Gastrocnemius medialis (tissue), 4 donors: ENCODE results near the gene ARAP3. TPM values are rescaled to one million over a fixed set of nuclear protein-coding genes. Genes with fewer than 3 reads are reported as not detected.

Experiments used
- ATAC-seq, 2 donors: fragments of 150-250 bp; one replicate each; pipeline ENCODE4 v1.9.1; 2016
- DNase-seq, 2 donors: peaks; one replicate each; pipeline ENCODE4 v3.0.0-alpha.2; 2019
- H3K27ac ChIP-seq, 4 donors: fragments of 200-600 bp; sonication (generic); 1 replicate in 1 of 4; 2 replicates in 3 of 4; pipeline ENCODE4 v1.5.1; 2016 to 2018; ENCODE audit warnings: mild to moderate bottlenecking in 2 of 4, moderate library complexity in 1 of 4
- H3K27me3 ChIP-seq, 3 donors: fragments of 200-600 bp; sonication (generic) in 2 of 3; 1 replicate in 1 of 3; 2 replicates in 2 of 3; pipeline versions ENCODE4 v1.5.1 to v1.6.0; 2016 to 2019; ENCODE audit warnings: mild to moderate bottlenecking in 1 of 3, moderate library complexity in 1 of 3
- H3K36me3 ChIP-seq, 2 donors: fragments of 200-600 bp; sonication (generic) in 1 of 2; one replicate each; pipeline ENCODE4 v1.5.1; 2017 to 2018
- H3K4me1 ChIP-seq, 2 donors: fragments of 200-600 bp; sonication (generic) in 1 of 2; one replicate each; pipeline ENCODE4 v1.5.1; 2016 to 2017; ENCODE audit warnings: mild to moderate bottlenecking in 2 of 2
- H3K4me3 ChIP-seq, 4 donors: fragments of 200-600 bp; sonication (generic) in 3 of 4; 1 replicate in 1 of 4; 2 replicates in 3 of 4; pipeline ENCODE4 v1.5.1; 2016 to 2019; ENCODE audit warnings: mild to moderate bottlenecking in 2 of 4
- H3K9me3 ChIP-seq, 3 donors: fragments of 200-600 bp; sonication (generic) in 2 of 3; 1 replicate in 1 of 3; 2 replicates in 2 of 3; pipeline ENCODE4 v1.5.1; 2016 to 2019
- CTCF ChIP-seq, 5 experiments: fragments of 450-650 bp in 3 of 5; fragments of 200-600 bp in 2 of 5; sonication (generic) in 2 of 5; IDR thresholded peaks in 4 of 5; conservative IDR thresholded peaks in 1 of 5; 1 replicate in 4 of 5; 2 replicates in 1 of 5; pipeline ENCODE4 v1.5.1; 2016 to 2019; ENCODE audit warnings: antibody characterized with exemption in 5 of 5, mild to moderate bottlenecking in 3 of 5, moderate library complexity in 3 of 5
- POLR2A ChIP-seq, 2 donors: fragments of 450-650 bp; IDR thresholded peaks; one replicate each; pipeline ENCODE4 v1.6.1; 2017; ENCODE audit warnings: antibody characterized with exemption in 2 of 2, mild to moderate bottlenecking in 2 of 2, moderate library complexity in 2 of 2
- in situ Hi-C, 4 donors: fragments of 200-750 bp; cut with MboI; loops; one replicate each; pipeline versions ENCODE4 v1.15.0 to v1.8.0; 2017; ENCODE audit warnings: low sequenced_read_pairs in 4 of 4
- intact Hi-C: fragments of 100-400 bp; cut with DNase I; formaldehyde crosslinking; loops from one replicate; pipeline ENCODE4 v1.15.1; 2023; ENCODE audit warnings: low total_unique reads
- total RNA-seq, 4 donors: library from RNA; depleted of rRNA; stranded (reverse); fragments of >200 nt; gene quantifications; one replicate each; pipeline versions ENCODE4 v1.1.0 to v1.2.3, GENCODE V29; 2016

The ARAP3 gene
- total RNA-seq, 4 donors from 2014 or later: 1.6 to 5.5 (median 3.0) TPM

- TF ChIP-seq CTCF (IDR thresholded peaks at IDR 0.05 in 4 of 5, conservative IDR thresholded peaks at IDR 0.05 in 1 of 5) (no peak), POLR2A (IDR thresholded peaks at IDR 0.05) (no peak)
- in situ Hi-C loops: loop anchor here in 2 of 4 donors (5.0 kb wide), 1 partner anchor 36 kb away; no protein-coding TSS in a partner anchor
- intact Hi-C loops: no loop called here
These were observed 58.4 kb downstream of the ARAP3 start for GRCh38 chr5:141623611-141624010.

GRCh38 chr5:141623186-141623585, 58.8 kb downstream of the ARAP3 start:
- peaks cover 0 to 3% of the 10 kb centered on the region in 2 donors for H3K4me1 ChIP-seq
- TF ChIP-seq CTCF (IDR thresholded peaks at IDR 0.05 in 4 of 5, conservative IDR thresholded peaks at IDR 0.05 in 1 of 5): no peak
- TF ChIP-seq POLR2A (IDR thresholded peaks at IDR 0.05): no peak
- no peak overlapping the region for H3K27ac ChIP-seq
- intact Hi-C loops: no loop called here
- DNase-seq (no peak), ATAC-seq (no peak)
- no peak overlapping the region for H3K4me3 ChIP-seq
- in situ Hi-C loops: loop anchor here in 2 of 4 donors (5.0 kb wide), 1 partner anchor 36 kb away; no protein-coding TSS in a partner anchor
- no peaks in the 10 kb centered on the region for H3K27me3 ChIP-seq
- no peaks in the 10 kb centered on the region for H3K9me3 ChIP-seq
- peaks cover 0 to 65% of the 10 kb centered on the region in 2 donors for H3K36me3 ChIP-seq

More at GRCh38 chr5:141623611-141624010, 58.4 kb downstream of the ARAP3 start:
- ATAC-seq (no peak), DNase-seq (no peak)
- peaks cover 0 to 69% of the 10 kb centered on the region in 2 donors for H3K36me3 ChIP-seq
- H3K27ac ChIP-seq: no peak overlapping the region
- H3K4me3 ChIP-seq: no peak overlapping the region
- no peaks in the 10 kb centered on the region for H3K27me3 ChIP-seq
- H3K9me3 ChIP-seq: no peaks in the 10 kb centered on the region
- H3K4me1 ChIP-seq: peaks cover 0 to 3% of the 10 kb centered on the region in 2 donors

GRCh38 chr5:141618804-141619554, 63.1 kb downstream of the ARAP3 start, which contains the start of gene DIAPH1:
TSS of gene DIAPH1 (minus strand) at chr5:141619000. CDS start at chr5:141618914, 86 bp downstream.
- ATAC-seq (peak; percentile 71 to 76), DNase-seq (peak; percentile 97 to 98)
- TF ChIP-seq CTCF (IDR thresholded peaks at IDR 0.05 in 4 of 5, conservative IDR thresholded peaks at IDR 0.05 in 1 of 5) (peak; percentile 100), POLR2A (IDR thresholded peaks at IDR 0.05) (peak; percentile 99)
- H3K4me3 ChIP-seq: peak within 1 kb of the TSS; percentile 64 to 100 (median 89)
- intact Hi-C loops: loop anchor here (1.0 to 5.0 kb wide), 6 partner anchors 15 to 1423 kb away; partner anchors contain the start of genes HDAC3, RELL2 and TAF7
- peak within 1 kb of the TSS; percentile 89 to 100 (median 99) for H3K27ac ChIP-seq
- no peaks in the 10 kb centered on the region for H3K27me3 ChIP-seq
- in situ Hi-C loops: no loop called here
- no peaks in the 10 kb centered on the region for H3K9me3 ChIP-seq
- H3K36me3 ChIP-seq: peaks cover 0 to 26% of the 10 kb centered on the region in 2 donors
- H3K4me1 ChIP-seq: peaks cover 36 to 37% of the 10 kb centered on the region in 2 donors

- peak in 1 of 2 donors; percentile 80 for TF ChIP-seq POLR2A (IDR thresholded peaks at IDR 0.05)
- no peak for TF ChIP-seq CTCF (IDR thresholded peaks at IDR 0.05 in 4 of 5, conservative IDR thresholded peaks at IDR 0.05 in 1 of 5)
- in situ Hi-C loops (no loop called here), intact Hi-C loops (loop anchor here (1.0 to 5.0 kb wide), 4 partner anchors 14 to 1424 kb away; partner anchors contain the start of gene TAF7)
- Histone ChIP-seq H3K4me3 (peak overlapping the region; percentile 64 to 100 (median 89)), H3K27me3 (no peaks in the 10 kb centered on the region), H3K4me1 (peaks cover 44 to 45% of the 10 kb centered on the region in 2 donors), H3K27ac (peak overlapping the region; percentile 89 to 100 (median 99)), H3K9me3 (no peaks in the 10 kb centered on the region), H3K36me3 (peaks cover 0 to 21% of the 10 kb centered on the region in 2 donors)
- peak; percentile 82 to 90 for DNase-seq
- peak; percentile 76 to 86 for ATAC-seq
These were observed 63.8 kb downstream of the ARAP3 start for GRCh38 chr5:141618030-141618803.
